ENCODE results near the gene RPL13A.

Gene RPL13A

DNA sequence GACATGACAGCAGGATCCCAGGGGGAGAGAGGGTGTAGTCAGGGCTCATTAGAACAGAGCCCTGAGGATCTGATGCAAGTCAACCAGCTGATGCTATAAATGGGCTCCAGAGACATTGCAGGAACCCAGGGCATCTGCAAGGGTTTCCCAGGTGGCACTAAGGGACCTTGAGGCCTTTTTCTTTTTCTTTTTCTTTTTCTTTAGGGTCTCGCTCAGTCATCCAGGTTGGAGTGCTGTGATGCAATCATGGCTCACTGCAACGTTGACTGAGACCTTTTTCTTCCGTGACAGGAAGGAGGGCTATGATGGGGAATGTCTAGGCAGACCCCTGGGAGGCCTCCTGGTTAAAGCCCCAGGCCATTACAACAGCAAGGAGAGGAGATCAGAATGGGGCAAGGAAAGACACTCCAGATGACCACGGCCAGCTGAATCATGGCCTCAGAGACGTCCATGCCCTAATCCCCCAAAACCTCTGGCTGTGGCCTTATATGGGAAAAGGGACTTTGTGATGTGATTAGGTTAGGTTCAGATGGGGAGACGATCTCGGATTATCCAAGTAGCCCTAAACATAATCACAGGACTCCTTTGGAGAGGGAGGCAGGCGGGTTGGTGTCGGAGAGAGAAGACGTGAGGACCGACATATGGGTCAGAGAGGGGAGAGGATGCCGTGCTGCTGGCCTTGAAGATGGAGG is 20.5 kb downstream of the RPL13A start:
- no peak overlapping the region for H3K4me3 ChIP-seq (ENCODE audit: low read length)
- TF ChIP-seq EZH2 (optimal IDR thresholded peaks at IDR 0.05; ENCODE audit: low read depth, low read length) (no peak), EZH2phosphoT487 (IDR thresholded peaks at IDR 0.05; ENCODE audit: low read length) (no peak)
- TF ChIP-seq, protein P1, sequence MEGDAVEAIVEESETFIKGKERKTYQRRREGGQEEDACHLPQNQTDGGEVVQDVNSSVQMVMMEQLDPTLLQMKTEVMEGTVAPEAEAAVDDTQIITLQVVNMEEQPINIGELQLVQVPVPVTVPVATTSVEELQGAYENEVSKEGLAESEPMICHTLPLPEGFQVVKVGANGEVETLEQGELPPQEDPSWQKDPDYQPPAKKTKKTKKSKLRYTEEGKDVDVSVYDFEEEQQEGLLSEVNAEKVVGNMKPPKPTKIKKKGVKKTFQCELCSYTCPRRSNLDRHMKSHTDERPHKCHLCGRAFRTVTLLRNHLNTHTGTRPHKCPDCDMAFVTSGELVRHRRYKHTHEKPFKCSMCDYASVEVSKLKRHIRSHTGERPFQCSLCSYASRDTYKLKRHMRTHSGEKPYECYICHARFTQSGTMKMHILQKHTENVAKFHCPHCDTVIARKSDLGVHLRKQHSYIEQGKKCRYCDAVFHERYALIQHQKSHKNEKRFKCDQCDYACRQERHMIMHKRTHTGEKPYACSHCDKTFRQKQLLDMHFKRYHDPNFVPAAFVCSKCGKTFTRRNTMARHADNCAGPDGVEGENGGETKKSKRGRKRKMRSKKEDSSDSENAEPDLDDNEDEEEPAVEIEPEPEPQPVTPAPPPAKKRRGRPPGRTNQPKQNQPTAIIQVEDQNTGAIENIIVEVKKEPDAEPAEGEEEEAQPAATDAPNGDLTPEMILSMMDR (IDR thresholded peaks at IDR 0.05; ENCODE audit: low read length) = no peak
- no peak overlapping the region for H3K9ac ChIP-seq (ENCODE audit: low read length)
- H3K27me3 ChIP-seq (replicated peaks; ENCODE audit: insufficient read depth, low read length) = peaks cover 31% of the 10 kb centered on the region
- no peak for DNase-seq
- H3K4me2 ChIP-seq (ENCODE audit: low read depth, low read length) = no peak overlapping the region
- H3K79me2 ChIP-seq (ENCODE audit: low read length) = no peaks in the 10 kb centered on the region
- no peaks in the 10 kb centered on the region for H3F3A ChIP-seq (ENCODE audit: insufficient read depth, low read length)
- no peaks in the 10 kb centered on the region for H4K20me1 ChIP-seq (ENCODE audit: insufficient read depth, low read length)
- H3K9me3 ChIP-seq (replicated peaks; ENCODE audit: insufficient read depth, low read length) = no peaks in the 10 kb centered on the region
- no peaks in the 10 kb centered on the region for H3K4me1 ChIP-seq (ENCODE audit: low read length)
- H3K9me2 ChIP-seq (replicated peaks; ENCODE audit: insufficient read depth, low read length) = no peaks in the 10 kb centered on the region
- H2AFZ ChIP-seq (ENCODE audit: low read length) = no peak overlapping the region
- H3K27ac ChIP-seq (ENCODE audit: low read length) = no peak overlapping the region
- H3K36me3 ChIP-seq (replicated peaks; ENCODE audit: insufficient read depth, low read length) = no peaks in the 10 kb centered on the region

DNA sequence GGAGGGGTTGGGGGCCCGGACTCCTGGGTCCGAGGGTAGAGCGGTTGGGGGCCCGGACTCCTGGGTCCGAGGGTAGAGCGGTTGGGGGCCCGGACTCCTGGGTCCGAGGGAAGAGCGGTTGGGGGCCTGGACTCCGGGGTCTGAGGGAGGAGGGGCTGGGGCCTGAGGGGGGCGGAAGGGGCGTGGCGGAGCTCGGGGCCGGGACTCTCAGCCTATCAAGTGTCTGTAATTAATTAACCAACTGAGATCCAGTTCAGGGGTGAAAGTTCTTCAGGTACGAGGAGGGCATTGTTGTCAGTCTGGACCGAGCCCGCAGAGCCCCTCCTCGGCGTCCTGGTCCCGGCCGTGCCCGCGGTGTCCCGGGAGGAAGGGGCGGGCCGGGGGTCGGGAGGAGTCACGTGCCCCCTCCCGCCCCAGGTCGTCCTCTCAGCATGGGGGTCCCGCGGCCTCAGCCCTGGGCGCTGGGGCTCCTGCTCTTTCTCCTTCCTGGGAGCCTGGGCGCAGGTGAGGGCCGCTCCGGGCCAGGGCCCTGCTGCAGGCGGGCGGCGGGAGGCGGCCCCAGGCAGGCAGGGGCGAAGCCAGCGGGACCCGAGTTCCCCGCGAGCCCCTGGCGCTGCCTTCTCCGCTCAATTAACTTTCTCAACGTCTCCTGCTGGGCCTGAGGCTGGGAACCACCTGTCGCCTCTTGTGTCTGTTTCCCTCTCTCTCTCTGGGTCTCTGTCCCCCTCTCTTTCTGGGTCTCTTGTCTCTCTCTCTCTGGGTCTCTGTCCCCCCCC is 25.8 kb downstream of the RPL13A start:
- H3K36me3 ChIP-seq (replicated peaks; ENCODE audit: insufficient read depth, low read length) = no peaks in the 10 kb centered on the region
- peak overlapping the region; percentile 31; the same call in 1 of the 2 replicates for H3K9ac ChIP-seq (ENCODE audit: low read length)
- no peaks in the 10 kb centered on the region for H3K9me2 ChIP-seq (replicated peaks; ENCODE audit: insufficient read depth, low read length)
- peak overlapping the region; percentile 96 for H3K4me2 ChIP-seq (ENCODE audit: low read depth, low read length)
- no peak overlapping the region for H3K27ac ChIP-seq (ENCODE audit: low read length)
- H2AFZ ChIP-seq (ENCODE audit: low read length) = peak overlapping the region; percentile 72; the same call in 1 of the 2 replicates
- H3K4me1 ChIP-seq (ENCODE audit: low read length) = no peaks in the 10 kb centered on the region
- no peaks in the 10 kb centered on the region for H3K79me2 ChIP-seq (ENCODE audit: low read length)
- DNase-seq = no peak
- H4K20me1 ChIP-seq (ENCODE audit: insufficient read depth, low read length) = no peaks in the 10 kb centered on the region
- no peaks in the 10 kb centered on the region for H3F3A ChIP-seq (ENCODE audit: insufficient read depth, low read length)
- no peaks in the 10 kb centered on the region for H3K9me3 ChIP-seq (replicated peaks; ENCODE audit: insufficient read depth, low read length)
- peaks cover 73% of the 10 kb centered on the region for H3K27me3 ChIP-seq (replicated peaks; ENCODE audit: insufficient read depth, low read length)
- TF ChIP-seq, protein P1 (IDR thresholded peaks at IDR 0.05; ENCODE audit: low read length) = no peak
- no peak for TF ChIP-seq EZH2 (optimal IDR thresholded peaks at IDR 0.05; ENCODE audit: low read depth, low read length)
- peak overlapping the region; percentile 54 for H3K4me3 ChIP-seq (ENCODE audit: low read length)

DNA sequence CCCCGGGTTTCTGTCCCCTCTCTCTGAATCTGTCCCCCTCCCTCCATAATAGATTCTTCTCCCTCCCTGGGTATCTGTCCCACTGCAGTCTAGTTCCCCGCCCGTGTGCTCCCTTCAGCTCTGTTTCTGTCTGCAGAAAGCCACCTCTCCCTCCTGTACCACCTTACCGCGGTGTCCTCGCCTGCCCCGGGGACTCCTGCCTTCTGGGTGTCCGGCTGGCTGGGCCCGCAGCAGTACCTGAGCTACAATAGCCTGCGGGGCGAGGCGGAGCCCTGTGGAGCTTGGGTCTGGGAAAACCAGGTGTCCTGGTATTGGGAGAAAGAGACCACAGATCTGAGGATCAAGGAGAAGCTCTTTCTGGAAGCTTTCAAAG is 26.3 kb downstream of the RPL13A start:
- TF ChIP-seq EZH2phosphoT487 (IDR thresholded peaks at IDR 0.05; ENCODE audit: low read length) = no peak
- no peak for TF ChIP-seq EZH2 (optimal IDR thresholded peaks at IDR 0.05; ENCODE audit: low read depth, low read length)
- TF ChIP-seq, protein P1 (IDR thresholded peaks at IDR 0.05; ENCODE audit: low read length) = no peak
- peak overlapping the region; percentile 96; the same call in 1 of the 2 replicates for H3K4me2 ChIP-seq (ENCODE audit: low read depth, low read length)
- no peak overlapping the region for H3K27ac ChIP-seq (ENCODE audit: low read length)
- DNase-seq = no peak
- peaks cover 77% of the 10 kb centered on the region for H3K27me3 ChIP-seq (replicated peaks; ENCODE audit: insufficient read depth, low read length)
- H3K9ac ChIP-seq (ENCODE audit: low read length) = no peak overlapping the region
- no peaks in the 10 kb centered on the region for H3F3A ChIP-seq (ENCODE audit: insufficient read depth, low read length)
- no peaks in the 10 kb centered on the region for H4K20me1 ChIP-seq (ENCODE audit: insufficient read depth, low read length)
- no peaks in the 10 kb centered on the region for H3K79me2 ChIP-seq (ENCODE audit: low read length)
- H3K4me1 ChIP-seq (ENCODE audit: low read length) = no peaks in the 10 kb centered on the region
- H3K36me3 ChIP-seq (replicated peaks; ENCODE audit: insufficient read depth, low read length) = no peaks in the 10 kb centered on the region
- no peaks in the 10 kb centered on the region for H3K9me3 ChIP-seq (replicated peaks; ENCODE audit: insufficient read depth, low read length)
- H2AFZ ChIP-seq (ENCODE audit: low read length) = no peak overlapping the region
- H3K4me3 ChIP-seq (ENCODE audit: low read length) = peak overlapping the region; percentile 54; the same call in 1 of the 2 replicates
- H3K9me2 ChIP-seq (replicated peaks; ENCODE audit: insufficient read depth, low read length) = no peaks in the 10 kb centered on the region
